NB4 (cell line): ENCODE measurements around the gene KLF7.

Experiments
- CTCF ChIP-seq: IDR thresholded peaks from one replicate; pipeline ENCODE4 v1.5.1; 2012; ENCODE audit warnings: low read depth, low read length
- MAX ChIP-seq: IDR thresholded peaks from 2 replicates; pipeline ENCODE4 v1.6.1; 2011; ENCODE audit warnings: low read depth, low read length
- MYC ChIP-seq: IDR thresholded peaks from 2 replicates; pipeline ENCODE4 v1.6.1; 2011; ENCODE audit warnings: low read depth, low read length
- POLR2A ChIP-seq: IDR thresholded peaks from 2 replicates; pipeline ENCODE4 v1.6.1; 2011; ENCODE audit warnings: mild to moderate bottlenecking; ENCODE audit not compliant: insufficient read length; ENCODE audit errors: extremely low read depth

- TF ChIP-seq CTCF (no peak), POLR2A (no peak), MAX (no peak), MYC (no peak)
Observed at GRCh38 chr2:207054521-207054920, 111.2 kb downstream of the KLF7 start.
